Endothelial cell of umbilical vein (primary cell): ENCODE measurements around the gene DENND1A. TPM values are rescaled to one million over a fixed set of nuclear protein-coding genes. Genes with fewer than 3 reads are reported as not detected.

Experiments
- BruUV-seq: library from RNA; stranded (reverse); fragments of 400-500 nt; replicated peaks from 2 replicates; lab custom pipeline; 2021; lab: Mats Ljungman, UMichigan
- CTCF ChIA-PET: fragments of 300-600, 350-600 bp; sonication (Branson Sonifier 250); formaldehyde crosslinking; loops from one replicate; lab custom pipeline; 2021; ENCODE audit warnings: antibody characterized with exemption, inconsistent platforms; lab: Charles Lee
- POLR2A ChIA-PET: fragments of 300-600, 350-600 bp; sonication (Branson Sonifier 250); formaldehyde crosslinking; loops from one replicate; lab custom pipeline; 2021; ENCODE audit warnings: antibody characterized with exemption, inconsistent platforms; lab: Charles Lee
- DNase-seq: peaks from one replicate; pipeline ENCODE4 v3.0.0-alpha.2; 2011; ENCODE audit warnings: low read depth, low spot score
- FAIRE-seq: peaks from 2 replicates; lab custom pipeline; 2011; peaks lifted over from hg19 to GRCh38; lab: Jason Lieb, UNC
- H2AFZ ChIP-seq: 2 replicates; pipeline ENCODE4 v1.6.0; 2012; ENCODE audit warnings: low read depth, low read length, control low read depth, inconsistent platforms
- H3K27ac ChIP-seq: 2 replicates; pipeline ENCODE4 v1.5.1; 2011; ENCODE audit warnings: low read depth, mild to moderate bottlenecking, control low read depth, low read length, moderate library complexity; ENCODE audit not compliant: insufficient read depth
- H3K27me3 ChIP-seq, 2 experiments: 2 replicates each; pipeline versions ENCODE4 v1.6.0 to v1.6.1; 2011; ENCODE audit warnings: low read length in 2 of 2, mixed read lengths in 1 of 2; ENCODE audit not compliant: control insufficient read depth in 2 of 2, insufficient read depth in 2 of 2
- H3K36me3 ChIP-seq, 2 experiments: 2 replicates in 1 of 2; 3 replicates in 1 of 2; pipeline ENCODE4 v1.5.1; 2011; ENCODE audit warnings: low read length in 2 of 2, mild to moderate bottlenecking in 1 of 2, moderate library complexity in 1 of 2; ENCODE audit not compliant: control insufficient read depth in 2 of 2, insufficient read depth in 2 of 2; ENCODE audit errors: extremely low read depth in 1 of 2
- H3K4me1 ChIP-seq: 3 replicates; pipeline ENCODE4 v1.5.1; 2011; ENCODE audit warnings: mild to moderate bottlenecking, low read length; ENCODE audit not compliant: control insufficient read depth, insufficient read depth; ENCODE audit errors: extremely low read depth
- H3K4me2 ChIP-seq: 2 replicates; pipeline ENCODE4 v1.6.1; 2011; ENCODE audit warnings: low read length, control low read depth, mixed read lengths; ENCODE audit not compliant: insufficient read depth
- H3K4me3 ChIP-seq, 3 experiments: fragments of 200-600 bp in 1 of 3; sonication (generic), shearing (Covaris generic) in 1 of 3; replicated peaks in 1 of 3; 2 replicates each; pipeline ENCODE4 v1.5.1; 2011 to 2016; ENCODE audit warnings: control low read depth in 3 of 3, low read length in 3 of 3, mild to moderate bottlenecking in 2 of 3, inconsistent platforms in 1 of 3, low read depth in 1 of 3, moderate library complexity in 1 of 3; ENCODE audit not compliant: insufficient read depth in 1 of 3
- H3K79me2 ChIP-seq: 2 replicates; pipeline ENCODE4 v1.6.0; 2012; ENCODE audit warnings: low read length, inconsistent platforms; ENCODE audit not compliant: control insufficient read depth, insufficient read depth
- H3K9ac ChIP-seq: replicated peaks from 2 replicates; pipeline ENCODE3; 2011; ENCODE audit warnings: low read length, control low read depth; ENCODE audit not compliant: insufficient read depth; ENCODE audit errors: extremely low read depth
- H3K9me1 ChIP-seq: replicated peaks from 3 replicates; pipeline ENCODE4 v1.6.0; 2011; ENCODE audit warnings: mild to moderate bottlenecking, low read length; ENCODE audit not compliant: control insufficient read depth, insufficient read depth; ENCODE audit errors: extremely low read depth
- H3K9me3 ChIP-seq: replicated peaks from 2 replicates; pipeline ENCODE4 v1.5.1; 2012; ENCODE audit warnings: low read length, inconsistent platforms; ENCODE audit not compliant: control insufficient read depth, insufficient read depth
- H4K20me1 ChIP-seq: replicated peaks from 2 replicates; pipeline ENCODE3; 2011; ENCODE audit warnings: mild to moderate bottlenecking, low read length; ENCODE audit not compliant: control insufficient read depth, insufficient read depth; ENCODE audit errors: extremely low read depth
- EZH2 ChIP-seq: IDR thresholded peaks from 2 replicates; pipeline ENCODE4 v1.6.1; 2012; ENCODE audit warnings: borderline replicate concordance, low read depth, mild to moderate bottlenecking, moderate library complexity, low read length, inconsistent platforms; ENCODE audit not compliant: severe bottlenecking
- FOS ChIP-seq: IDR thresholded peaks from 2 replicates; pipeline ENCODE4 v1.6.1; 2011; ENCODE audit warnings: mild to moderate bottlenecking, low read length, moderate library complexity, borderline replicate concordance; ENCODE audit not compliant: insufficient read depth
- GATA2 ChIP-seq: IDR thresholded peaks from 2 replicates; pipeline ENCODE4 v1.7.0; 2011; ENCODE audit warnings: low read depth, mild to moderate bottlenecking, moderate library complexity, mixed read lengths, low read length; ENCODE audit not compliant: insufficient read length, insufficient read depth
- JUN ChIP-seq: IDR thresholded peaks from 2 replicates; pipeline ENCODE4 v1.6.1; 2011; ENCODE audit warnings: borderline replicate concordance, low read depth; ENCODE audit not compliant: insufficient read length, insufficient read depth
- MAX ChIP-seq: IDR thresholded peaks from 2 replicates; pipeline ENCODE4 v1.6.1; 2011; ENCODE audit not compliant: insufficient read depth, insufficient read length
- MYC ChIP-seq: IDR thresholded peaks from one replicate; pipeline ENCODE4 v1.6.1; 2011; ENCODE audit warnings: mild to moderate bottlenecking, low read depth, low read length
- POLR2A ChIP-seq: IDR thresholded peaks from 2 replicates; pipeline ENCODE4 v1.6.1; 2012; ENCODE audit warnings: low read depth, mild to moderate bottlenecking, control low read depth, low read length
- POLR2AphosphoS5 ChIP-seq: IDR thresholded peaks from 2 replicates; pipeline ENCODE4 v1.6.1; 2012; ENCODE audit warnings: low read depth, mild to moderate bottlenecking, control low read depth, low read length, moderate library complexity; ENCODE audit not compliant: insufficient read depth
- dilution Hi-C: fragments of 300-500 bp; cut with MboI; formaldehyde crosslinking; loops from one replicate; pipeline ENCODE4 v1.15.0; 2019; ENCODE audit warnings: low sequenced_read_pairs; ENCODE audit not compliant: extremely low pct_ligation_motif_present
- intact Hi-C: fragments of 100-400 bp; cut with micrococcal nuclease; formaldehyde crosslinking; loops from one replicate; pipeline ENCODE4 v1.10.0; 2022
- polyA plus RNA-seq, 4 experiments: library from polyadenylated mRNA; depleted of rRNA in 3 of 4; stranded (reverse) in 3 of 4; unstranded in 1 of 4; fragments of >200 nt; gene quantifications; 2 replicates each; pipeline versions ENCODE4 v1.2.1 to v1.2.3, GENCODE V29; 2011 to 2012; ENCODE audit warnings: missing spikeins in 1 of 4
- total RNA-seq: library from RNA; stranded (reverse); gene quantifications from 2 replicates; pipeline ENCODE4 v1.2.3, GENCODE V29; 2021
- TF ChIP-seq, protein P1 (sequence below), 2 donors: IDR thresholded peaks; 1 replicate in 1 of 2; 2 replicates in 1 of 2; pipeline ENCODE4 v1.5.1; 2011; ENCODE audit warnings: low read length in 2 of 2, mild to moderate bottlenecking in 2 of 2, moderate library complexity in 2 of 2, control low read depth in 1 of 2, inconsistent platforms in 1 of 2, low read depth in 1 of 2; ENCODE audit not compliant: insufficient read depth in 1 of 2; ENCODE audit errors: extremely low read depth in 1 of 2

DENND1A gene
- total and polyA plus RNA-seq, 2 donors (not counting 3 experiments of a cell fraction or from before 2014, with no cell fraction given), result 18.5 to 24.5 TPM

DNA sequence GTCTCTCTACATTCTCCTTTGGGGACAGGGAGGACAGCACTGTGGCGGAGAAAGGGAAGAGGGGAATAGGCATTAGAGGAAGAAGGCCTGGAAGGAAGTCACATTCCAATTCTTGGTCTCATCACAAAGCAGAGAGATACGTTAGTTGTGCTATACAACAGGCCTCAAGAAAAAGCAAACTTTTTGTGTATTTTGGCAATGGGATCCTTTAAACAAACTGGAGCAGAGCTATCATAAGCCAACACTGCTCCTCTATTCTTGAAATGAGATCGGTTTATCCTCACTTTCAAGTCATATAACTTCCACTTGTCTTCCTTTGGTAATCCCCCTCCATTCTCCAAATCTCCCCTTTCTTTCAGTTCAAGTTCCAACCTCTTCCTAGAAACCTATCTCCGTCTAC lies 6.5 kb downstream of the DENND1A start:
- ChIA-PET CTCF (no interaction called here), POLR2A (no interaction called here)
- Histone ChIP-seq H3K9ac (no peak overlapping the region), H3K4me3 (no peak overlapping the region), H3K4me2 (peak overlapping the region; percentile 48), H2AFZ (peak overlapping the region; percentile 22), H3K9me1 (peaks cover 2% of the 10 kb centered on the region), H3K36me3 (no peaks in the 10 kb centered on the region), H3K9me3 (no peaks in the 10 kb centered on the region), H3K27ac (no peak overlapping the region), H4K20me1 (peaks cover 3% of the 10 kb centered on the region), H3K79me2 (peaks cover 13% of the 10 kb centered on the region), H3K27me3 (no peaks in the 10 kb centered on the region), H3K4me1 (peaks cover 12% of the 10 kb centered on the region)
- FAIRE-seq (no peak), DNase-seq (no peak)
- no TSS peak for BruUV-seq
- TF ChIP-seq EZH2, result no peak
- no peak for TF ChIP-seq FOS
- no peak for TF ChIP-seq GATA2
- TF ChIP-seq MYC, result no peak
- TF ChIP-seq POLR2A, result no peak
- TF ChIP-seq JUN, result no peak
- TF ChIP-seq, protein P1, sequence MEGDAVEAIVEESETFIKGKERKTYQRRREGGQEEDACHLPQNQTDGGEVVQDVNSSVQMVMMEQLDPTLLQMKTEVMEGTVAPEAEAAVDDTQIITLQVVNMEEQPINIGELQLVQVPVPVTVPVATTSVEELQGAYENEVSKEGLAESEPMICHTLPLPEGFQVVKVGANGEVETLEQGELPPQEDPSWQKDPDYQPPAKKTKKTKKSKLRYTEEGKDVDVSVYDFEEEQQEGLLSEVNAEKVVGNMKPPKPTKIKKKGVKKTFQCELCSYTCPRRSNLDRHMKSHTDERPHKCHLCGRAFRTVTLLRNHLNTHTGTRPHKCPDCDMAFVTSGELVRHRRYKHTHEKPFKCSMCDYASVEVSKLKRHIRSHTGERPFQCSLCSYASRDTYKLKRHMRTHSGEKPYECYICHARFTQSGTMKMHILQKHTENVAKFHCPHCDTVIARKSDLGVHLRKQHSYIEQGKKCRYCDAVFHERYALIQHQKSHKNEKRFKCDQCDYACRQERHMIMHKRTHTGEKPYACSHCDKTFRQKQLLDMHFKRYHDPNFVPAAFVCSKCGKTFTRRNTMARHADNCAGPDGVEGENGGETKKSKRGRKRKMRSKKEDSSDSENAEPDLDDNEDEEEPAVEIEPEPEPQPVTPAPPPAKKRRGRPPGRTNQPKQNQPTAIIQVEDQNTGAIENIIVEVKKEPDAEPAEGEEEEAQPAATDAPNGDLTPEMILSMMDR (IDR thresholded peaks at IDR 0.05; ENCODE audit: extremely low read depth in 1 of 2, insufficient read depth in 1 of 2, low read depth in 1 of 2, low read length in 2 of 2), result no peak
- no peak for TF ChIP-seq MAX
- TF ChIP-seq POLR2AphosphoS5, result no peak
- dilution Hi-C loops, result no loop called here
- intact Hi-C loops, result loop anchor here (10.0 kb wide), 1 partner anchor 379 kb away; no protein-coding TSS in a partner anchor
